Liver (tissue), 3 donors: ENCODE measurements around the gene AFF2.

ENCODE experiments used
- CTCF ChIP-seq: fragments of 150-350 bp; IDR thresholded peaks from 2 replicates; pipeline ENCODE4 v1.5.1; 2017; ENCODE audit warnings: improper control_type of control experiment, low read depth, low read length; ENCODE audit not compliant: missing input control
- GABPA ChIP-seq, 2 donors: IDR thresholded peaks in 1 of 2; conservative IDR thresholded peaks in 1 of 2; 2 replicates each; pipeline ENCODE4 v1.6.1; 2016; ENCODE audit warnings: antibody characterized with exemption in 2 of 2, mild to moderate bottlenecking in 1 of 2, moderate library complexity in 1 of 2
- JUND ChIP-seq, 2 donors: IDR thresholded peaks; 2 replicates each; pipeline ENCODE4 v1.6.1; 2016; ENCODE audit warnings: antibody characterized with exemption in 2 of 2
- MAX ChIP-seq: IDR thresholded peaks from 2 replicates; pipeline ENCODE4 v1.6.1; 2016; ENCODE audit warnings: antibody characterized with exemption
- RAD21 ChIP-seq, 2 donors: IDR thresholded peaks; 2 replicates each; pipeline ENCODE4 v1.6.1; 2016; ENCODE audit warnings: antibody characterized with exemption in 2 of 2, mild to moderate bottlenecking in 2 of 2
- TAF1 ChIP-seq: conservative IDR thresholded peaks from 2 replicates; pipeline ENCODE4 v1.6.1; 2016; ENCODE audit warnings: antibody characterized with exemption, mild to moderate bottlenecking
- YY1 ChIP-seq: IDR thresholded peaks from 2 replicates; pipeline ENCODE4 v1.6.1; 2016; ENCODE audit warnings: antibody characterized with exemption, mild to moderate bottlenecking
- TF ChIP-seq, protein P1 (sequence below): IDR thresholded peaks from 2 replicates; pipeline ENCODE4 v1.6.1; 2016; ENCODE audit warnings: antibody characterized with exemption, mild to moderate bottlenecking
- TF ChIP-seq, protein P2 (sequence below): IDR thresholded peaks from 2 replicates; pipeline ENCODE4 v1.6.1; 2016; ENCODE audit warnings: antibody characterized with exemption
- TF ChIP-seq, protein P3 (sequence below): IDR thresholded peaks from 2 replicates; pipeline ENCODE4 v1.6.1; 2016; ENCODE audit warnings: antibody characterized with exemption
- donor health status: healthy.
- donor health status: healthy.

GRCh38 chrX:148938348-148938747 lies 437.9 kb downstream of the AFF2 start:
- TF ChIP-seq CTCF, result no peak
- TF ChIP-seq YY1, result no peak
- TF ChIP-seq, protein P1, sequence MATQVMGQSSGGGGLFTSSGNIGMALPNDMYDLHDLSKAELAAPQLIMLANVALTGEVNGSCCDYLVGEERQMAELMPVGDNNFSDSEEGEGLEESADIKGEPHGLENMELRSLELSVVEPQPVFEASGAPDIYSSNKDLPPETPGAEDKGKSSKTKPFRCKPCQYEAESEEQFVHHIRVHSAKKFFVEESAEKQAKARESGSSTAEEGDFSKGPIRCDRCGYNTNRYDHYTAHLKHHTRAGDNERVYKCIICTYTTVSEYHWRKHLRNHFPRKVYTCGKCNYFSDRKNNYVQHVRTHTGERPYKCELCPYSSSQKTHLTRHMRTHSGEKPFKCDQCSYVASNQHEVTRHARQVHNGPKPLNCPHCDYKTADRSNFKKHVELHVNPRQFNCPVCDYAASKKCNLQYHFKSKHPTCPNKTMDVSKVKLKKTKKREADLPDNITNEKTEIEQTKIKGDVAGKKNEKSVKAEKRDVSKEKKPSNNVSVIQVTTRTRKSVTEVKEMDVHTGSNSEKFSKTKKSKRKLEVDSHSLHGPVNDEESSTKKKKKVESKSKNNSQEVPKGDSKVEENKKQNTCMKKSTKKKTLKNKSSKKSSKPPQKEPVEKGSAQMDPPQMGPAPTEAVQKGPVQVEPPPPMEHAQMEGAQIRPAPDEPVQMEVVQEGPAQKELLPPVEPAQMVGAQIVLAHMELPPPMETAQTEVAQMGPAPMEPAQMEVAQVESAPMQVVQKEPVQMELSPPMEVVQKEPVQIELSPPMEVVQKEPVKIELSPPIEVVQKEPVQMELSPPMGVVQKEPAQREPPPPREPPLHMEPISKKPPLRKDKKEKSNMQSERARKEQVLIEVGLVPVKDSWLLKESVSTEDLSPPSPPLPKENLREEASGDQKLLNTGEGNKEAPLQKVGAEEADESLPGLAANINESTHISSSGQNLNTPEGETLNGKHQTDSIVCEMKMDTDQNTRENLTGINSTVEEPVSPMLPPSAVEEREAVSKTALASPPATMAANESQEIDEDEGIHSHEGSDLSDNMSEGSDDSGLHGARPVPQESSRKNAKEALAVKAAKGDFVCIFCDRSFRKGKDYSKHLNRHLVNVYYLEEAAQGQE, result no peak
- TF ChIP-seq JUND (IDR thresholded peaks at IDR 0.05), result no peak
- no peak for TF ChIP-seq RAD21 (IDR thresholded peaks at IDR 0.05)
- TF ChIP-seq, protein P2, sequence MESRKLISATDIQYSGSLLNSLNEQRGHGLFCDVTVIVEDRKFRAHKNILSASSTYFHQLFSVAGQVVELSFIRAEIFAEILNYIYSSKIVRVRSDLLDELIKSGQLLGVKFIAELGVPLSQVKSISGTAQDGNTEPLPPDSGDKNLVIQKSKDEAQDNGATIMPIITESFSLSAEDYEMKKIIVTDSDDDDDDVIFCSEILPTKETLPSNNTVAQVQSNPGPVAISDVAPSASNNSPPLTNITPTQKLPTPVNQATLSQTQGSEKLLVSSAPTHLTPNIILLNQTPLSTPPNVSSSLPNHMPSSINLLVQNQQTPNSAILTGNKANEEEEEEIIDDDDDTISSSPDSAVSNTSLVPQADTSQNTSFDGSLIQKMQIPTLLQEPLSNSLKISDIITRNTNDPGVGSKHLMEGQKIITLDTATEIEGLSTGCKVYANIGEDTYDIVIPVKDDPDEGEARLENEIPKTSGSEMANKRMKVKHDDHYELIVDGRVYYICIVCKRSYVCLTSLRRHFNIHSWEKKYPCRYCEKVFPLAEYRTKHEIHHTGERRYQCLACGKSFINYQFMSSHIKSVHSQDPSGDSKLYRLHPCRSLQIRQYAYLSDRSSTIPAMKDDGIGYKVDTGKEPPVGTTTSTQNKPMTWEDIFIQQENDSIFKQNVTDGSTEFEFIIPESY, result no peak
- TF ChIP-seq MAX, result no peak
- no peak for TF ChIP-seq TAF1
- TF ChIP-seq, protein P3, sequence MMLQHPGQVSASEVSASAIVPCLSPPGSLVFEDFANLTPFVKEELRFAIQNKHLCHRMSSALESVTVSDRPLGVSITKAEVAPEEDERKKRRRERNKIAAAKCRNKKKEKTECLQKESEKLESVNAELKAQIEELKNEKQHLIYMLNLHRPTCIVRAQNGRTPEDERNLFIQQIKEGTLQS, result no peak
- no peak for TF ChIP-seq GABPA (IDR thresholded peaks at IDR 0.05 in 1 of 2, conservative IDR thresholded peaks at IDR 0.05 in 1 of 2)
